PFSK-1 (cell line): ENCODE results near the gene WDR45.
A peak's percentile ranks its signal among the peaks of the same experiment; 100 is the strongest.

Experiments
- FOXP2 ChIP-seq: optimal IDR thresholded peaks from 2 replicates; pipeline ENCODE3; 2011; ENCODE audit warnings: borderline replicate concordance, control low read depth, inconsistent platforms; ENCODE audit not compliant: insufficient read depth; ENCODE audit errors: extremely low read length, extremely low read depth
- POLR2AphosphoS5 ChIP-seq: IDR thresholded peaks from 2 replicates; pipeline ENCODE4 v1.6.1; 2012; ENCODE audit warnings: low read depth, mild to moderate bottlenecking, control low read depth, low read length, moderate library complexity
- REST ChIP-seq, 2 experiments: IDR thresholded peaks; 2 replicates each; pipeline versions ENCODE4 v1.6.1 to v1.8.0; 2011 to 2012; ENCODE audit warnings: low read depth in 2 of 2, low read length in 2 of 2, control low read depth in 1 of 2, inconsistent platforms in 1 of 2, mild to moderate bottlenecking in 1 of 2, moderate library complexity in 1 of 2; ENCODE audit not compliant: insufficient read depth in 1 of 2
- SIN3A ChIP-seq: IDR thresholded peaks from 2 replicates; pipeline ENCODE4 v1.6.1; 2012; ENCODE audit warnings: mild to moderate bottlenecking, low read length, moderate library complexity, borderline replicate concordance; ENCODE audit not compliant: insufficient read depth
- TAF1 ChIP-seq: IDR thresholded peaks from 2 replicates; pipeline ENCODE4 v1.6.1; 2012; ENCODE audit warnings: low read length, control low read depth, borderline replicate concordance; ENCODE audit not compliant: insufficient read depth

WDR45 gene

GRCh38 chrX:49058794-49059193, 20.9 kb downstream of the WDR45 start, which contains the start of gene CCDC120:
TSS of gene CCDC120 (plus strand) at chrX:49058999. CDS start at chrX:49062042, 3,043 bp downstream.
- TF ChIP-seq FOXP2 (no peak), SIN3A (no peak), REST (IDR thresholded peaks at IDR 0.05; ENCODE audit: insufficient read depth in 1 of 2, low read depth in 2 of 2, low read length in 2 of 2) (no peak), POLR2AphosphoS5 (no peak), TAF1 (no peak)

- no peak for TF ChIP-seq TAF1
- TF ChIP-seq POLR2AphosphoS5: no peak
- no peak for TF ChIP-seq SIN3A
- TF ChIP-seq FOXP2: no peak
- TF ChIP-seq REST (IDR thresholded peaks at IDR 0.05; ENCODE audit: insufficient read depth in 1 of 2, low read depth in 2 of 2, low read length in 2 of 2): no peak
These were observed 25.5 kb downstream of the WDR45 start for GRCh38 chrX:49054073-49054762.

GRCh38 chrX:49053223-49054072, 26.2 kb downstream of the WDR45 start:
- TF ChIP-seq TAF1 (no peak), POLR2AphosphoS5 (0 out of 2 replicates have a peak, but pooled peaks have one; percentile 19)

- TF ChIP-seq POLR2AphosphoS5 (no peak), REST (IDR thresholded peaks at IDR 0.05; ENCODE audit: insufficient read depth in 1 of 2, low read depth in 2 of 2, low read length in 2 of 2) (0 out of 4 replicates have a peak, but pooled peaks of 1 of the 2 experiments have one; percentile 11)
These were observed 35.8 kb downstream of the WDR45 start for GRCh38 chrX:49043987-49044281.

GRCh38 chrX:49043220-49043986, 36.3 kb downstream of the WDR45 start, which contains the start of gene TFE3:
TSS of gene TFE3 (minus strand) at chrX:49043357. CDS start at chrX:49043226, 131 bp downstream.
- 0 out of 2 replicates have a peak, but pooled peaks have one; percentile 24 for TF ChIP-seq POLR2AphosphoS5
- no peak for TF ChIP-seq TAF1
